ENCODE results near the gene INTS3.
"Not testable (repeated sequence)": the region's sequence is repeated elsewhere in the genome, so short reads cannot be mapped to it uniquely, and the experiment has no call there.

The INTS3 gene

GRCh38 chr1:153752072-153752471 lies 24.2 kb downstream of the INTS3 start:
- no peak for DNase-seq

- no peak for DNase-seq
Measured at GRCh38 chr1:153752571-153753195, 24.8 kb downstream of the INTS3 start.

- no peak for DNase-seq
Measured at GRCh38 chr1:153754266-153754665, 26.4 kb downstream of the INTS3 start.

GRCh38 chr1:153760440-153760839 lies 32.6 kb downstream of the INTS3 start:
- no peak for DNase-seq

GRCh38 chr1:153763365-153764225 lies 35.7 kb downstream of the INTS3 start:
- peak in 15 of 56 donors; percentile 5 to 48 (median 19) for DNase-seq

- DNase-seq: no peak
Measured at GRCh38 chr1:153764310-153764709, 36.5 kb downstream of the INTS3 start.

- not testable (repeated sequence) for DNase-seq
Measured at GRCh38 chr1:153766663-153767062, 38.8 kb downstream of the INTS3 start.

GRCh38 chr1:153767519-153767918 lies 39.7 kb downstream of the INTS3 start:
- no peak for DNase-seq

- DNase-seq: no peak
Measured at GRCh38 chr1:153768316-153769181, 40.7 kb downstream of the INTS3 start.

- DNase-seq: no peak
Measured at GRCh38 chr1:153769221-153769620, 41.4 kb downstream of the INTS3 start.

GRCh38 chr1:153770797-153771196 lies 42.9 kb downstream of the INTS3 start:
- DNase-seq: no peak

- DNase-seq: no peak
Measured at GRCh38 chr1:153771261-153771660, 43.4 kb downstream of the INTS3 start.

GRCh38 chr1:153771841-153772593 lies 44.2 kb downstream of the INTS3 start:
- DNase-seq: peak in 1 of 56 donors; percentile 7

GRCh38 chr1:153773096-153773921 lies 45.5 kb downstream of the INTS3 start:
- peak in 2 of 56 donors; percentile 18 to 28 for DNase-seq

GRCh38 chr1:153774026-153774595 lies 46.3 kb downstream of the INTS3 start:
- DNase-seq: no peak

GRCh38 chr1:153774780-153775457 lies 47.1 kb downstream of the INTS3 start, which contains the start of gene SLC27A3:
TSS of gene SLC27A3 (plus strand) at chr1:153775407. CDS start at chr1:153775498, 91 bp downstream.
- DNase-seq: peak in 47 of 56 donors; percentile 16 to 79 (median 48)

GRCh38 chr1:153775458-153776327 lies 47.8 kb downstream of the INTS3 start:
- DNase-seq: peak in 15 of 56 donors; percentile 12 to 56 (median 41)

- DNase-seq: no peak
Measured at GRCh38 chr1:153776352-153776751, 48.5 kb downstream of the INTS3 start.
